H9 (cell line): ENCODE data around the gene OBP2B. TPM values are rescaled to one million over a fixed set of nuclear protein-coding genes. Genes with fewer than 3 reads are reported as not detected.

Experiments used
- DNase-seq: peaks from one replicate; pipeline ENCODE4 v3.0.0-alpha.2; 2017
- H2AFZ ChIP-seq: one replicate; pipeline ENCODE4 v1.6.1; 2013; ENCODE audit warnings: mild to moderate bottlenecking, low read length, control low read depth, moderate library complexity
- H2AK5ac ChIP-seq: 2 replicates; pipeline ENCODE4 v1.6.1; 2013; ENCODE audit warnings: low read length, control low read depth, mixed read lengths; ENCODE audit not compliant: insufficient read length
- H2BK120ac ChIP-seq: one replicate; pipeline ENCODE4 v1.6.1; 2013; ENCODE audit warnings: low read depth, mild to moderate bottlenecking, low read length, control low read depth, inconsistent platforms; ENCODE audit not compliant: poor library complexity, severe bottlenecking
- H2BK12ac ChIP-seq: 2 replicates; pipeline ENCODE4 v1.6.1; 2013; ENCODE audit warnings: low read length, control low read depth, mixed read lengths, low read depth; ENCODE audit not compliant: insufficient read length
- H2BK15ac ChIP-seq: 2 replicates; pipeline ENCODE4 v1.6.1; 2013; ENCODE audit warnings: low read depth, low read length, control low read depth
- H2BK20ac ChIP-seq: one replicate; pipeline ENCODE4 v1.6.1; 2013; ENCODE audit warnings: low read depth, mild to moderate bottlenecking, low read length, control low read depth, inconsistent platforms; ENCODE audit not compliant: poor library complexity, severe bottlenecking
- H2BK5ac ChIP-seq: 2 replicates; pipeline ENCODE4 v1.6.1; 2013; ENCODE audit warnings: low read length, control low read depth, mixed read lengths; ENCODE audit not compliant: insufficient read length
- H3K14ac ChIP-seq: 2 replicates; pipeline ENCODE4 v1.6.1; 2013; ENCODE audit warnings: low read length, control low read depth; ENCODE audit not compliant: insufficient read depth
- H3K18ac ChIP-seq: 2 replicates; pipeline ENCODE4 v1.6.1; 2013; ENCODE audit warnings: low read depth, mild to moderate bottlenecking, mixed read lengths, low read length, control low read depth; ENCODE audit not compliant: insufficient read length
- H3K23ac ChIP-seq: 2 replicates; pipeline ENCODE4 v1.6.1; 2013; ENCODE audit warnings: low read length, control low read depth, mixed read lengths, low read depth; ENCODE audit not compliant: insufficient read length
- H3K23me2 ChIP-seq: 2 replicates; pipeline ENCODE4 v1.6.1; 2013; ENCODE audit warnings: low read depth, mild to moderate bottlenecking, mixed read lengths, low read length, control low read depth; ENCODE audit not compliant: insufficient read length, poor library complexity, severe bottlenecking
- H3K27ac ChIP-seq: 2 replicates; pipeline ENCODE4 v1.5.1; 2013; ENCODE audit warnings: low read length, control low read depth, mixed read lengths, low read depth; ENCODE audit not compliant: insufficient read length
- H3K27me3 ChIP-seq: 2 replicates; pipeline ENCODE4 v1.6.1; 2013; ENCODE audit warnings: low read length, control low read depth, inconsistent platforms; ENCODE audit not compliant: insufficient read depth
- H3K4ac ChIP-seq: 2 replicates; pipeline ENCODE4 v1.6.1; 2013; ENCODE audit warnings: low read depth, mild to moderate bottlenecking, control low read depth, inconsistent platforms, low read length, moderate library complexity
- H3K4me1 ChIP-seq: 2 replicates; pipeline ENCODE4 v1.6.1; 2013; ENCODE audit warnings: low read length, control low read depth, inconsistent platforms; ENCODE audit not compliant: insufficient read depth
- H3K4me2 ChIP-seq: 2 replicates; pipeline ENCODE4 v1.6.1; 2013; ENCODE audit warnings: low read length, control low read depth, mixed read lengths; ENCODE audit not compliant: insufficient read length, insufficient read depth
- H3K56ac ChIP-seq: 2 replicates; pipeline ENCODE4 v1.6.1; 2013; ENCODE audit warnings: low read depth, mild to moderate bottlenecking, mixed read lengths, low read length, control low read depth; ENCODE audit not compliant: insufficient read length
- H3K79me1 ChIP-seq: 2 replicates; pipeline ENCODE4 v1.6.1; 2013; ENCODE audit warnings: low read depth, mild to moderate bottlenecking, moderate library complexity, low read length, control low read depth, inconsistent platforms; ENCODE audit not compliant: insufficient read depth, poor library complexity, severe bottlenecking
- H3K79me2 ChIP-seq: 2 replicates; pipeline ENCODE4 v1.6.1; 2013; ENCODE audit warnings: low read length, control low read depth, inconsistent platforms; ENCODE audit not compliant: insufficient read depth
- H3K9ac ChIP-seq: 2 replicates; pipeline ENCODE4 v1.6.1; 2013; ENCODE audit warnings: low read length, control low read depth, mixed read lengths; ENCODE audit not compliant: insufficient read length; ENCODE audit errors: extremely low read depth
- H3K9me3 ChIP-seq: one replicate; pipeline ENCODE4 v1.6.1; 2013; ENCODE audit warnings: low read depth, low read length, inconsistent platforms; ENCODE audit not compliant: control insufficient read depth
- H3T11ph ChIP-seq: one replicate; pipeline ENCODE4 v1.6.1; 2013; ENCODE audit warnings: mild to moderate bottlenecking, low read length, control low read depth, inconsistent platforms
- H4K20me1 ChIP-seq: one replicate; pipeline ENCODE4 v1.6.1; 2013; ENCODE audit not compliant: control insufficient read depth, insufficient read length, insufficient read depth
- H4K5ac ChIP-seq: 2 replicates; pipeline ENCODE4 v1.6.1; 2013; ENCODE audit warnings: low read depth, mild to moderate bottlenecking, mixed read lengths, low read length, control low read depth; ENCODE audit not compliant: insufficient read length
- H4K8ac ChIP-seq: replicated peaks from 2 replicates; pipeline ENCODE4 v1.6.1; 2013; ENCODE audit warnings: low read length, control low read depth, mixed read lengths, low read depth; ENCODE audit not compliant: insufficient read length
- H4K91ac ChIP-seq: 2 replicates; pipeline ENCODE4 v1.6.1; 2013; ENCODE audit warnings: low read depth, mild to moderate bottlenecking, moderate library complexity, mixed read lengths, low read length, control low read depth; ENCODE audit not compliant: insufficient read length
- H3K27ac Mint-ChIP-seq, 3 experiments: 2 replicates in 2 of 3; 3 replicates in 1 of 3; pipeline ENCODE4 v1.8.0; 2020 to 2021; ENCODE audit warnings: mixed read lengths in 3 of 3, mild to moderate bottlenecking in 1 of 3, moderate library complexity in 1 of 3
- H3K27me3 Mint-ChIP-seq: 2 replicates; pipeline ENCODE4 v1.8.0; 2021; ENCODE audit warnings: low read depth, mild to moderate bottlenecking, moderate library complexity, mixed read lengths
- H3K36me3 Mint-ChIP-seq, 3 experiments: 2 replicates in 2 of 3; 3 replicates in 1 of 3; pipeline ENCODE4 v1.8.0; 2020 to 2021; ENCODE audit warnings: low read depth in 3 of 3, mixed read lengths in 3 of 3; ENCODE audit not compliant: insufficient read depth in 1 of 3
- H3K4me1 Mint-ChIP-seq, 2 experiments: 2 replicates each; pipeline ENCODE4 v1.8.0; 2020; ENCODE audit warnings: mixed read lengths in 2 of 2
- H3K4me3 Mint-ChIP-seq, 2 experiments: 2 replicates in 1 of 2; 3 replicates in 1 of 2; pipeline ENCODE4 v1.8.0; 2020 to 2021; ENCODE audit warnings: mild to moderate bottlenecking in 2 of 2, mixed read lengths in 2 of 2, moderate library complexity in 1 of 2
- H3K9me3 Mint-ChIP-seq, 2 experiments: 2 replicates in 1 of 2; 3 replicates in 1 of 2; pipeline ENCODE4 v1.8.0; 2020; ENCODE audit warnings: mild to moderate bottlenecking in 2 of 2, mixed read lengths in 2 of 2, moderate library complexity in 1 of 2
- WGBS: extraction: QIAGEN DNeasy Blood & Tissue Kit; methylation state at CpG from one replicate; pipeline ENCODE4 v1.1.7; 2013; ENCODE audit warnings: missing lambda C conversion rate, low lambda C conversion rate, mixed read lengths; ENCODE audit not compliant: insufficient read length; ENCODE audit errors: extremely low coverage; 5-methylcytosine and 5-hydroxymethylcytosine counted together
- total RNA-seq: library from RNA; stranded (reverse); gene quantifications from 2 replicates; pipeline ENCODE4 v1.2.1, GENCODE V29; 2021
- TF ChIP-seq, protein P1 (sequence below): fragments of 200-600 bp; sonication (generic); conservative IDR thresholded peaks from 3 replicates; pipeline ENCODE4 v1.8.0; 2021; ENCODE audit warnings: antibody characterized with exemption, mild to moderate bottlenecking

The OBP2B gene
- total RNA-seq, 1 experiment from 2014 or later: not detected

DNA sequence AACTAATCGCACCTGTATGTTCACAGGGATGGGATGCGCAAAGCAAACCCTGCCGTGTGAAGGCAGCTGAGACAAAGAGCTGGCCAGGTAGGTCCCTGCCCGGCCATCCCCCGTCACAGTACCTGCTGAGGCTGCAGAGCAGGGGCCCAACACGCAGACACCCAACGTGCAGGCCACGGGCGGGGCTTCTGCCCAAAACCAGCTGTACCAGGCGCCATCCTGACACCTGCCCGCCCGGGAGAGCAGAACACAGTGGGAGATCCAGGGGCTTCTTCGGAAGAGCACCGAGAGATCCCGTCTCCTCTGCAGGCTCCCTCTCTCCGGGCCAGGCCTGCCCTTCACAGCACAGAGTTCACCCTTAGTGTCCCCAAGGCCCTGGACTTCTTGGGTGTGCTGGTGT, 37.5 kb upstream of the OBP2B start:
- H2BK5ac ChIP-seq: no peak overlapping the region
- H3K79me2 ChIP-seq: no peaks in the 10 kb centered on the region
- no peaks in the 10 kb centered on the region; a peak in 1 of 7 replicates for H3K36me3 Mint-ChIP-seq
- DNase-seq: peak; percentile 28
- no peak overlapping the region for H3K18ac ChIP-seq
- no peak overlapping the region for H4K8ac ChIP-seq
- H2AK5ac ChIP-seq: no peak overlapping the region
- H3K4me1 ChIP-seq: no peaks in the 10 kb centered on the region
- TF ChIP-seq, protein P1, sequence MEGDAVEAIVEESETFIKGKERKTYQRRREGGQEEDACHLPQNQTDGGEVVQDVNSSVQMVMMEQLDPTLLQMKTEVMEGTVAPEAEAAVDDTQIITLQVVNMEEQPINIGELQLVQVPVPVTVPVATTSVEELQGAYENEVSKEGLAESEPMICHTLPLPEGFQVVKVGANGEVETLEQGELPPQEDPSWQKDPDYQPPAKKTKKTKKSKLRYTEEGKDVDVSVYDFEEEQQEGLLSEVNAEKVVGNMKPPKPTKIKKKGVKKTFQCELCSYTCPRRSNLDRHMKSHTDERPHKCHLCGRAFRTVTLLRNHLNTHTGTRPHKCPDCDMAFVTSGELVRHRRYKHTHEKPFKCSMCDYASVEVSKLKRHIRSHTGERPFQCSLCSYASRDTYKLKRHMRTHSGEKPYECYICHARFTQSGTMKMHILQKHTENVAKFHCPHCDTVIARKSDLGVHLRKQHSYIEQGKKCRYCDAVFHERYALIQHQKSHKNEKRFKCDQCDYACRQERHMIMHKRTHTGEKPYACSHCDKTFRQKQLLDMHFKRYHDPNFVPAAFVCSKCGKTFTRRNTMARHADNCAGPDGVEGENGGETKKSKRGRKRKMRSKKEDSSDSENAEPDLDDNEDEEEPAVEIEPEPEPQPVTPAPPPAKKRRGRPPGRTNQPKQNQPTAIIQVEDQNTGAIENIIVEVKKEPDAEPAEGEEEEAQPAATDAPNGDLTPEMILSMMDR: no peak
- H4K91ac ChIP-seq: no peak overlapping the region
- peaks cover 7 to 13% of the 10 kb centered on the region in 2 experiments for H3K4me1 Mint-ChIP-seq
- H2BK15ac ChIP-seq: no peak overlapping the region
- H3T11ph ChIP-seq: no peak overlapping the region
- H2BK12ac ChIP-seq: no peak overlapping the region
- no peak overlapping the region for H4K5ac ChIP-seq
- no peaks in the 10 kb centered on the region for H3K9me3 ChIP-seq
- H2BK120ac ChIP-seq: no peak overlapping the region
- H3K79me1 ChIP-seq: no peaks in the 10 kb centered on the region
- no peak overlapping the region for H3K4me3 Mint-ChIP-seq
- no CpG with 5 or more reads among the region's 16 CpGs for WGBS
- no peak overlapping the region for H3K9ac ChIP-seq
- H3K23ac ChIP-seq: no peak overlapping the region
- H2BK20ac ChIP-seq: no peak overlapping the region
- H3K27ac ChIP-seq: no peak overlapping the region
- H3K14ac ChIP-seq: no peak overlapping the region
- no peak overlapping the region for H3K56ac ChIP-seq
- H3K23me2 ChIP-seq: no peaks in the 10 kb centered on the region
- no peaks in the 10 kb centered on the region for H4K20me1 ChIP-seq
- no peaks in the 10 kb centered on the region for H3K27me3 ChIP-seq
- H3K27ac Mint-ChIP-seq: no peak overlapping the region
- H3K4ac ChIP-seq: no peak overlapping the region
- peaks cover 55% of the 10 kb centered on the region for H3K27me3 Mint-ChIP-seq
- no peak overlapping the region for H3K4me2 ChIP-seq
- H2AFZ ChIP-seq: no peak overlapping the region
- no peaks in the 10 kb centered on the region for H3K9me3 Mint-ChIP-seq
